Heart left ventricle (tissue), 13 donors: ENCODE measurements around the gene KHK.

ENCODE experiments used
- POLR2A ChIP-seq, 2 donors: fragments of 450-650 bp; IDR thresholded peaks; one replicate each; pipeline ENCODE4 v1.6.1; 2017; ENCODE audit warnings: antibody characterized with exemption in 2 of 2, mild to moderate bottlenecking in 2 of 2, moderate library complexity in 2 of 2
- TF ChIP-seq, protein P1 (sequence below), 12 donors: fragments of 200-600 bp; sonication (generic) in 4 of 12; IDR thresholded peaks; one replicate each; pipeline versions ENCODE4 v1.5.0 to v1.8.0; 2018 to 2022; ENCODE audit warnings: antibody characterized with exemption in 12 of 12, mild to moderate bottlenecking in 5 of 12
- donor health status: ischemic (EF 13 %, LVEDD 7.1; RV severe dilation, severe dysfunction).
- donor health status: DM: no; HTN: yes; CAD: no.
- donor health status: DM: no; HTN: no; CAD: no.
- donor health status: ischemic (EF 25% LVEDD 6.9; RV normal size, moderate dysfunction).
- donor health status: ischemic (EF 25% LVEDD 5.7; RV mildly dilated, moderate dysfunction).
- donor health status: ischemic (EF 35%, LVEDD 5.7; RV mildly dilated, moderate dysfunction).
- donor health status: nonischemic (EF 11% LVEDD 7.7; RV severe dilation, severe dysfunction).
- donor health status: DM: yes; HTN: yes; CAD: no.
- donor health status: PGD.
- donor health status: ischemic (EF 29% LVEDD 5.4; RV normal size, mild dysfunction).
- donor health status: nonischemic (EF 23%, LVEDD 6.1; RV moderate dilation, normal function).

- TF ChIP-seq POLR2A (IDR thresholded peaks at IDR 0.05), result no peak
- TF ChIP-seq, protein P1, sequence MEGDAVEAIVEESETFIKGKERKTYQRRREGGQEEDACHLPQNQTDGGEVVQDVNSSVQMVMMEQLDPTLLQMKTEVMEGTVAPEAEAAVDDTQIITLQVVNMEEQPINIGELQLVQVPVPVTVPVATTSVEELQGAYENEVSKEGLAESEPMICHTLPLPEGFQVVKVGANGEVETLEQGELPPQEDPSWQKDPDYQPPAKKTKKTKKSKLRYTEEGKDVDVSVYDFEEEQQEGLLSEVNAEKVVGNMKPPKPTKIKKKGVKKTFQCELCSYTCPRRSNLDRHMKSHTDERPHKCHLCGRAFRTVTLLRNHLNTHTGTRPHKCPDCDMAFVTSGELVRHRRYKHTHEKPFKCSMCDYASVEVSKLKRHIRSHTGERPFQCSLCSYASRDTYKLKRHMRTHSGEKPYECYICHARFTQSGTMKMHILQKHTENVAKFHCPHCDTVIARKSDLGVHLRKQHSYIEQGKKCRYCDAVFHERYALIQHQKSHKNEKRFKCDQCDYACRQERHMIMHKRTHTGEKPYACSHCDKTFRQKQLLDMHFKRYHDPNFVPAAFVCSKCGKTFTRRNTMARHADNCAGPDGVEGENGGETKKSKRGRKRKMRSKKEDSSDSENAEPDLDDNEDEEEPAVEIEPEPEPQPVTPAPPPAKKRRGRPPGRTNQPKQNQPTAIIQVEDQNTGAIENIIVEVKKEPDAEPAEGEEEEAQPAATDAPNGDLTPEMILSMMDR (IDR thresholded peaks at IDR 0.05), result no peak
These were observed 7.1 kb downstream of the KHK start for GRCh38 chr2:27093430-27094352.
